ENCODE data around the gene CCDC9.

CCDC9 gene

DNA sequence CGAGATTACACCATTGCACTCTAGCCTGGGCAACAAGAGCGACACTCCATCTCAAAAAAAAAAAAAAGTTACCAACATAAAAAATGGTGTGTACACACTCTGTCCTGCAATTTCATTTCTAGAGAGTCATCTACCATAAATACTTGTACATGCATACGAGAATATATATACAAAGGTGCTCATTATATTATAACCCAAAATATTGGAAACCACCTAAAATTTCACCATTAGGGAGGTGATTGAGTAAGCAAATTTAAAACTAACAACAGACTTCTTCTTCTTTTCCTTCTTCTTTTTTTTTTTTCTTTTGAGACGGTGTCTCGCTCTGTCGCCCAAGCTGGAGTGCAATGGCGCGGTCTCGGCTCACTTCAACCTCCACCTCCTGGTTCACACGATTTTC lies 45.9 kb downstream of the CCDC9 start:
- no peak for DNase-seq

DNA sequence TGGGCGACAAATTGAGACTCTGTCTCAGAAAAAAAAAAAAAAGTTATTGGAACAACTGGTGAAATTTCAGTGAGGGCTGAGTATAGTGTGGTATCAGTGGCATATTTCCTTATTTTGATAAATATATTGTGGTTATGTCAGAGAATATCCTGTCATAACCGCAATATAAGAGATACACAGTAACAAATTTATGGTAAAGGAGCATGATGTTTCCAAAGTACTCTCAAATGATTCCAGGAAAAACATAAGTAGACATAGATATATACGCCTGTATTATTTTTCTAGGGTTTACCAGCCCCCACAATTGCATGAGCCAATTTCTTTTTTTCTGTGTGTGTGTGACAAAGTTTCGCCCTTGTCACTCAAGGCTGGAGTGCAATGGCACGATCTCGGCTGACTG lies 47.6 kb downstream of the CCDC9 start:
- no peak for DNase-seq

DNA sequence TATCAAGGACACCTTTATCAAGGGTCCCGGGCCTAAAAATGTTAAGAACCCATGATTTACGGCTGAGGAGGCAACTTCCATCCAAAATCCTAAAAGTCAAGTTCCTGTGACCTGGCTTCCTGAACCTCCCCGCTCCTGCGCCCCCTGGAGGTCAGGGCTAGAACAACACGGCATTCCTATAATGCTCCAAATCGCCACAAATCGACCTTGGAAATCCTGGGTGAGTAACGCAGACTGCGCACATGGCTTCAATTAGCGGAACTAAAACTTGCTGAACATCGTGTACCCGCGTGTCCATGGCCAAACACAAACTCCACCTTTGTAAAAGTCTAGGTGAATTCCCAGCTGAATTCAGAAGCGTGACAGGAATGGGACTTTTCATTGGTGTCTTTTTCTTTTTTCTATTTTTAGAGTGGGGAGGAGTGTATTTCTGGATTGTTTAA lies 49.0 kb downstream of the CCDC9 start:
- DNase-seq = peak; percentile 50

DNA sequence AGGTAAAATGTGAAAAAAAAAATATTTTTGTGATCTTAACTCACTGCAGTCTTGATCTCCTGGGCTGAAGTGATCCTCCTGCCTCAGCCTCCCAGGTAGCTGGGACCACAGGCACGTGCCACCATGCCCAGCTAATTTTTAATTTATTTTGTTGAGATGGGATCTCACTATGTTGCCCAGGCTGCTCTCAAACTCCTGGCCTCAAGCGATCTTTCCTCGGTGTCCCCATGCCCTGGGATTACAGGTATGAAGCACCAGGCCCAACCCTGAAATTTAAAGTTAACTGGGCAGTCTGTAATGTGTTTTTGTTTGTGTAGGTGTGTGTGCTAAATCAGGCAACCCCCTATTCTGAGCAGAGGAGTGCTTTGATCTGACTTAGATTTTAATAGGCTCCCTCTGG lies 50.0 kb downstream of the CCDC9 start:
- no peak for DNase-seq

DNA sequence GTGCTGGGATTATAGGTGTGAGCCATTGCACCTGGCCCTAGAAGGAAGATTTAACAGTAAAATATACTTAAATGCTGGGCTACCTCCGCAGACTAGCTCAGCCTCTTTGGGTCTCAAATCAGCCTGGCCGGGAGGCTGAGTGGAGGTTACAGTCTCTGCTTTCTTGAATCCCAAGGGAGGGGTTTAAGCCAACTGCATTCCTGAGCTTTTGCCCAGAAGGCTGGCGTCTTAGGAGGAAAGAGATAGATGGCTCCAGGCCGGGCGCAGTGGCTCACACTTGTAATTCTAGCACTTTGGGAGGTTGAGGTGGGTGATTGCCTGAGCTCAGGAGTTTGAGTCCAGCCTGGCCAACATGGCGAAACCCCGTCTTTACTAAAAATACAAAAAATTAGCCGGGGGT lies 52.7 kb downstream of the CCDC9 start:
- no peak for DNase-seq

DNA sequence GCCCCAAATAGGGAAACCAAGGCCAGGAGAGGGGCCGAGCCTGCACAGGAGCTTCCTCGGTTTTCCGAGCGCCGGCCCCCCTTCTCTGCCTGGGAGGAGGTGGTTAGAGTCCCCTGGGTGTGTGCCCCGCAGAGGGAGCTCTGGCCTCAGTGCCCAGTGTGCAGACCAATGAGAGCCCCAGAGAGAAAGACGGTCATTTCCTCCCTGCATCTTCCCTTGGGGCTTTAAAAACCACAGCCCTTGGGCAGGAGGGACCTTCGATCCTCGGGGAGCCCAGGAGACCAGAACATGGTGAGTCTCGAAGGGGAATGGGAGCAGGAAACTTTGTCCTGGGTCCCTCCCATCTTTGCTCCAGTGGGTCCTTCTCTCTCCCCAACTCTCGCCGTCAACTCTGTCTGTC lies 53.3 kb downstream of the CCDC9 start, which contains the start of gene C5AR1:
Gene C5AR1 (plus strand): TSS at position 254 of the 400 bp plus-strand sequence. CDS start 35 bp downstream, at position 289.
- DNase-seq = no peak

DNA sequence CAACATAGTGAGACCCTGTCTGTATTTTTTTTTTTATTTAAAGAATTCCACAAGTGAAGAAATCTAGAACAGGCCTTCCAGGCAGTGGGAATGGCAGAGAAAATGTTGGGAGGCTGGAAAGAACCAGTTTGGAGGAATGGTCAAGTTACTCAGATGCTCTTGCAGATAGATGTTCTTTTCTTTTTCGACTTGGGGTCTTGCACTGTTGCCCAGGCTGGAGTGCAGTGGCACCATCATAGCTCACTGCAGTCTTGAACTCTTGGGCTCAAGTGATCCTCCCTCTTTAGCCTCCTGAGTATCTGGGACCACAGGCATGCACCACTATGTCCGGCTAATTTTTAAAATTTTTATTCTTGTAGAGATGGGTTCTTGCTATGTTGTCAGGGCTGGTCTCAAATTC lies 54.0 kb downstream of the CCDC9 start:
- DNase-seq = no peak

DNA sequence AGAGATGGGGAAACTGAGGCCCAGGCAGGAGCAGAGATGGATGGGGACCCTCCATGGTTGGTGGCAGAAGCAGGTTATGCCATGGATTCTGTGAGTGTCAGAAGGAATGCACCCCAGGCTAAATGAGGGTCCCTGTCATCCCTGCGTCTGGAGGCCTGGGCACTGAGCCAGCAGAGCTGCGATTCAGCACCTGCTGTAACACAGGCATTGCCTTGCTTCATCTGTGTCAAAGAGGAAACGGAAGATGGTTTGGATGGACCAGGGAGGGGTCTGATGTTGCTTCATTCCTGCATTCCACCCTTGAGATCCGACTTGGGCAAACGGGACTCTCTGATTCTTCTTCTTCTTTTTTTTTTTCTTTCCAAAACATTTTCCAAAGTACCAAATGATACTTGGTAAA lies 54.5 kb downstream of the CCDC9 start:
- no peak for DNase-seq

DNA sequence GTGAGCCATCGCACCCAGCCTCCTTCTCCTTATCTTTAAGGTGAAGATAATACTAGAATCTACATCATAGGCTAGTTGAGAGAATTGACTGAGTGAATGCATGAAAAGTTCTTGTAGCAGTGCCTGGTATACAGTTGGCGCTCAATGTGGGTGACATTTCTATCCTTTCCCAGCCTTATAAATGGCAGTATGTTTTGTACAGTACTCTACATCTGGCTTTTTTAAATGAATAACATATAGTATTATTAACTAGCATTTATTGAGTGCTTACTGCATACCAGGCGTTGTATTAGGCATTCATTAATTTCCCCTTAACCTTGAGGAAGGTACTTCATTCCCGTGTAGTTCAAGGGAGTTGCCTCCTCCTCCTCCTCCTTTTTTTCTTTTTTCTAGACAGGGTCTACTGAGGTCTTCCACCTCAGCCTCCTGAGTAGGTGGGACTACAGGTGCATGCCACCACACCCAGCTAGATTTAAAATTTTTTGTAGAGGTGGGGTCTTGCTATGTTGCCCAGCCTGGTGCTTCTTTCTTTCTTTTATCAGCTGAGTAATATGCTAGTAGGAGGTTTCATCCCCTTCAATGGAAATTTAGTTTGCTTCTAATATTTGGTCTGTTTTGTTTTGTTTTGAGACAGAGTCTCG lies 56.2 kb downstream of the CCDC9 start:
- no peak for DNase-seq

DNA sequence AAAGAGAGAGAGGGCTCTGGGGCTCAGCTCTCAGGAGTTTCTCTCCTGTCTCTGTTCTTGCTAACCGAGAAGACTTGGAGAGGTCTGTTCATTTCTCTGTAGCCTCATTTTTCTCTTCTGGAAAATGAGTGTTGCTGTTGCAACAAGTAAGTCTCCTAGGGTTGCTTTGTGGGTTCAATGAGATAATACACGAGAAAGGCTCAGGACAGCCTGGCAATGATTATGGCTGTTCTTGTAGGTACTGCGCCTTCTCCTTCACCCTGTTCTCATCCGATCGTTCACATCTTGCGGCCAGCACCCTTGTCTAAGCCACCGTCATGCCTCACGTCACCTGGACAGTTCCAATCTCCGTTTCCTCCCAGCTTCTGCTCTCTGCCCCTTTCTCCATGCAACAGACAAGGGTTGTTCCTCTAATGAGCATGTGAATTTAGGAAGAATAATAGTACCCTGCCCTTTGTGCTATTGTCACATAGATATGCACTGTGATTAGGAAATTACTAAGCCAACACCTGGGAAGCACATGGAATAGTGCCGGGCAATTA lies 57.5 kb downstream of the CCDC9 start:
- no peak for DNase-seq

DNA sequence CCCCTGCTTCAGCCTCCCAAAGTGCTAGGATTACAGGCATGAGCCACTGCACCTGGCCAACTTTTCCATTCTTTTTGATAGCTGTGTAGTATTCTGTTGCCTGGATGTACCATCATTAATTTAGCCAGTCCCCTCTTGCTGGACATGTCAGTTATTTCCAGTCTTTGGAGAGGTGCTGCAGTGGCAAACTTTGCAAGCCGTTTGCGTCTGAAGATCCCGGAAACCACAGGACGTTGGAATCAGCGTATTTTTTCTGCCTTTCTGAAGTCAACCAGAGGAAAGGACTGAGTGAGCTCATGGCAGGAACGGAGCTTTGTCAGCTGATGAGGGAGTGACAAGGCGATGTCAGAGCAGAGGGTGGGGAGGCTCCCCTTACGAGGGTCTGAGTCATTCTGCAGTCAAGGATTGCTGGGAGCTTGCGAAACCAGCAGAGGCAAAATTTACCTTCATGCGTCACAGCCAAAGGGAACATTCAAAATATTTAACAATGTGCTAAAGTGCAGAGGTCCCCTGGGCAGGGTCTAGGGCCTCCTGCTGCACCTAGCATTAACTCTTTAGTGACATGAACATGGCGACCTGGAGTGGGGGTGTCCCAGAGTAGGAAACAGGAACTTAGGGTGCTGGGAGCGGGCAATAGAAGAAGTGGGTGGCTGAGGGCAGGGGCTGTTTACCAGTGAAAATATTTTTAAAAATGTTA lies 58.9 kb downstream of the CCDC9 start:
- peak; percentile 51 for DNase-seq

DNA sequence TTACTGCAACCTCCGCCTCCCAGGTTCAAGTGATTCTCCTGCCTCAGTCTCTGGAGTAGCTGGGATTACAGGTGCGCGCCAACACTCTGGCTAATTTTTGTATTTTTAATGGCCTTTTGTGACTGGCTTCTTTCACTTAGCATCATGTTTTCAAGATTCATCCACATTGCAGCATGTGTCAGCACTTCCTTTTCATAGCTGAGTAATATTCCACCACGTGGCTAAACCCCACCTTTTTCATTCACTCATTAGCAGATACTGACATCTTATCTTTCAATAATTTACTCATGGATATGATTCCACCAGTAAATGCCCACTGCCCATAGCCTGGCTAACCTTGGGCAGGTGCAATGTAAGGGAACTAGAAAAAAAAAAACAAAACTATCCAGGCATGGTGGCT lies 60.2 kb downstream of the CCDC9 start:
- DNase-seq = no peak

DNA sequence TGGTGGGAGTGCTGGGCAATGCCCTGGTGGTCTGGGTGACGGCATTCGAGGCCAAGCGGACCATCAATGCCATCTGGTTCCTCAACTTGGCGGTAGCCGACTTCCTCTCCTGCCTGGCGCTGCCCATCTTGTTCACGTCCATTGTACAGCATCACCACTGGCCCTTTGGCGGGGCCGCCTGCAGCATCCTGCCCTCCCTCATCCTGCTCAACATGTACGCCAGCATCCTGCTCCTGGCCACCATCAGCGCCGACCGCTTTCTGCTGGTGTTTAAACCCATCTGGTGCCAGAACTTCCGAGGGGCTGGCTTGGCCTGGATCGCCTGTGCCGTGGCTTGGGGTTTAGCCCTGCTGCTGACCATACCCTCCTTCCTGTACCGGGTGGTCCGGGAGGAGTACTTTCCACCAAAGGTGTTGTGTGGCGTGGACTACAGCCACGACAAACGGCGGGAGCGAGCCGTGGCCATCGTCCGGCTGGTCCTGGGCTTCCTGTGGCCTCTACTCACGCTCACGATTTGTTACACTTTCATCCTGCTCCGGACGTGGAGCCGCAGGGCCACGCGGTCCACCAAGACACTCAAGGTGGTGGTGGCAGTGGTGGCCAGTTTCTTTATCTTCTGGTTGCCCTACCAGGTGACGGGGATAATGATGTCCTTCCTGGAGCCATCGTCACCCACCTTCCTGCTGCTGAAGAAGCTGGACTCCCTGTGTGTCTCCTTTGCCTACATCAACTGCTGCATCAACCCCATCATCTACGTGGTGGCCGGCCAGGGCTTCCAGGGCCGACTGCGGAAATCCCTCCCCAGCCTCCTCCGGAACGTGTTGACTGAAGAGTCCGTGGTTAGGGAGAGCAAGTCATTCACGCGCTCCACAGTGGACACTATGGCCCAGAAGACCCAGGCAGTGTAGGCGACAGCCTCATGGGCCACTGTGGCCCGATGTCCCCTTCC lies 63.9 kb downstream of the CCDC9 start:
- DNase-seq = no peak

Data from kidney glomerular epithelial cell (primary cell).